HG03135 (cell line): Measurements from ENCODE around the gene ARPC3.
A peak's percentile ranks its signal among the peaks of the same experiment; 100 is the strongest.
"Not testable (repeated sequence)": the region's sequence is repeated elsewhere in the genome, so short reads cannot be mapped to it uniquely, and the experiment has no call there.

Experiments
- ATAC-seq: cut with Tn5 transposase; IDR thresholded peaks from one replicate; pipeline ENCODE4 v1.9.1; 2021; ENCODE audit warnings: mild to moderate bottlenecking, moderate library complexity; ENCODE audit not compliant: unreplicated experiment

ARPC3 gene

GRCh38 chr12:110449799-110450497, at the start of gene ARPC3:
Gene ARPC3, minus strand, starts transcription at chr12:110450337. Its CDS starts 77 bp downstream, at chr12:110450260.
- ATAC-seq: peak; percentile 86

- no peak for ATAC-seq
Measured at GRCh38 chr12:110498984-110499706, 49.0 kb upstream of the ARPC3 start.

DNA sequence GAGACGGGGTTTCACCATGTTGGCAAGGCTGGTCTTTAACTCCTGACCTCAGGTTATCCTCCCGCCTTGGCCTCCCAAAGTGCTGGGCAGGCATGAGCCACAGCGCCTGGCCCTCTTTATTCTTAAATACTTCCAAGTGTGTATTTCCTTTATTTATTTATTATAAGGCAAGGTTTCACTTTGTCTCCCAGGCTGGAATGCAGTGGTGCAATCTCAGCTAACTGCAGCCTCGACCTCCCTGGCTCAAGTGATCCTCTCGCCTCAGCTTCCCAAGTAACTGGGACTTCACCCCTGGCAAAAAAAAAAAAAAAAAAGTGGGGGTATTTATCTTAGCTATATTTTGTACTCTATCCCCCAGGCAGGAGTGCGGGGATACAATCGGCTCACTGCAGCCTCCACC, 25.3 kb upstream of the ARPC3 start:
- no peak for ATAC-seq

DNA sequence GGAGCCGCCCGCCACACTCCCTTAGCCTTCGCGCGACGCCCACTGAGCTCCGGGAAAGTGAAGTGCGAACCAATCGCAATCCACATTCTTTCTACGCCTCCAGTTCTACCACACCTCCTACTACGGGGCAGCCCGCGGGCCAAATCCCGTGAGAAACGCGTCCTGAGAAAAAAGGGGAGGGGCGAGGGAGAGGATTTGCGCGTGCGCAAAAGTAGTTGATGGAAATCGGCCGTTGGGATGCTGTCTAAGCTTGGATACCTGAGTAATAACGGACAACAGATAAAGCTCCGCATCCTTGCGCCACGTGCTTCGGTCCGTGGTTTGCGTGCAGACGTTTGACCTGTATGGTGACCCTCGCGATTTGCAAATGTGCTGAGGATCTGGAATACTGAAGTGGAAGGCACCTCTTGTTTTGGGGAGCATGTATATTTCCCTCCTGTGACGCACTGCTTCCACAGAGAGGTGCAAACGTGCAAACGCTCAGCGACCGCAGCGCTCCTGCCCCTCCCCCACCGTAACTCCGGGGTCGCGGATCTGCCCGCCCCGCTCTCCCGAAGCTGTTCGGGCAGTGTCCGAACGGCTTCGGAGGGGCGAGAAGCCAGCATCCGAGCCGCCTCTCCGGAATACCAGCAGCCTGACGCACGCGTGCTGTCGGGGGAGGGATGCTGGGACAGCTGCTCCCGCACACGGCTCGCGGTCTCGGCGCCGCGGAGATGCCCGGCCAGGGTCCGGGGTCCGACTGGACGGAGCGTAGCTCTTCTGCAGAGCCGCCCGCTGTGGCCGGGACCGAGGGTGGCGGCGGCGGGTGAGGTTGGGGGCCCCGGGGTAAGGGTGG, 18.3 kb upstream of the ARPC3 start, which contains the start of the genes FAM216A and GPN3:
TSS of gene FAM216A (plus strand) at position 632 of the 835 bp plus-strand sequence. CDS start at position 663, 31 bp downstream.
TSS of gene GPN3 (minus strand) at position 44 of the 835 bp plus-strand sequence. CDS start 54 bp downstream, outside the sequence.
- ATAC-seq: peak; percentile 72

GRCh38 chr12:110467847-110468213, 17.7 kb upstream of the ARPC3 start:
- ATAC-seq: no peak

- ATAC-seq: no peak
Measured at GRCh38 chr12:110466791-110467190, 16.7 kb upstream of the ARPC3 start.

GRCh38 chr12:110465765-110466164, 15.6 kb upstream of the ARPC3 start:
- not testable (repeated sequence) for ATAC-seq

DNA sequence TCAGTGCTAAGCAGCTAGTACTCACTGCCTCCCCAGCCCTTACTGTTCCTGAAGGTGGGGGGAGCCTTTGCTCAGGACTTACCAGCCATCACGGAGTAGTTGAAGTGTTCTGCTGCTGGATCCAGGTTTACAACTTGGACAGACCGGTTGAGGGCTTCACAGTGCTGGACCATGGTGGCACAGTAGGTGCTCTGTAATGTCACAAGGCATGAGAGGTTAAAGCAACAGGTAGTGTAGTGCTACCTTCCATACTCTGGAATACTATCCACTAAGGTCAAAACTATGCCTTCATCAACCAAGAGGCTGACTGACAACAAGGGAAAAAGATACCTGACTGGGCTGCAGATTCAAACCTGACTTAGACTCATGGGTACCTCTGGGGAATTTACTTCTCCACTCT, 14.9 kb upstream of the ARPC3 start:
- no peak for ATAC-seq

DNA sequence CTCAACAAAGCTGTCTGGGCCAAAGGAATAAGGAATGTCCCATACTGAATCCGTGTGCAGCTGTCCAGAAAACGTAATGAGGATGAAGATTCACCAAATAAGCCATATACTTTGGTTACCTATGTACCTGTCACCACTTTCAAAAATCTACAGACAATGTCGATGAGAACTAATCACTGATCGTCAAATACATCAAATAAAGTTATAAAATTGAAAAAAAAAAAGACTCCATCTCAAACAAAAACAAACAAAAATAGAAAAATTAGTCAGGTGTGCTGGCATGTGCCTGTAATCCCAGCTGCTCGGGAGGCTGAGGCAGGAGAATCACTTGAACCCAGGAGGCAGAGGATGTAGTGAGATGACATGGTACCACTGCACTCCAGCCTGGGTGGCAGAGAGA, 11.1 kb upstream of the ARPC3 start:
- ATAC-seq: not testable (repeated sequence)

- no peak for ATAC-seq
Measured at GRCh38 chr12:110458756-110459155, 8.6 kb upstream of the ARPC3 start.

DNA sequence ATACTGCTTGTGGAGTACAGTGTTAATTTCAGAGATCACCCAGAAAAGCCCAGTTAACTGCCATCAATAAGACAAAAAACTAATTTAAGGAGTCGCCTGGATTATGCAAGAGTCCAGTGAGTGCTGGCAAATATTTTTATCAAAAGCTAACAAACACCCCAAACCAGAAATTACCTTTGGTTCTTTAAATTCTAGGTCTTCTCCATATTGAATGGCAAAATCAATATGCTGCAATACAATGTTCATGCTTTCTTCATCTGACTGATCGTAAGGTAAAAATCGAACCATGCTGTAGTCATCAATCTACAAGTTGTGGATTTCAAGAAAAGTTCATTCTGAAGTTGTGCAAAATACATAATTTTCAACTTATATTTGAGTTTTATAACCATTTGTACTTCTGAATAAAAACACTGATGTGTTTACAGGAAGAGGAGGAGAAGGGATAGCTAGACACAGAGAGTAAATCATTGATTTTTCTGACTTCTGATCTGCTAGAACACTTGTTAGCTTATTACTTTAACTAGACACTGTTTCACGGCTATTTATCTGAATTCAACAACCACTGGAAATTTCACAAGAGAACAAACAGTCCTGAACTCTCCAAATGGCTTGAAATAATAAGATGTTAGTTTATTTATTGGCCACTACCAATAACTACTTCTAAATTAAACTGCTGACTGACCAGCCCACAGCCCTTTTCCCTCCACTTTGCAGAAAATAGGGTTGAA, 3.6 kb upstream of the ARPC3 start:
- ATAC-seq: no peak

- ATAC-seq: no peak
Measured at GRCh38 chr12:110451263-110451662, 1.1 kb upstream of the ARPC3 start.

- ATAC-seq: no peak
Measured at GRCh38 chr12:110444455-110444854, 5.7 kb downstream of the ARPC3 start.

- ATAC-seq: no peak
Measured at GRCh38 chr12:110436231-110436630, 13.9 kb downstream of the ARPC3 start.

DNA sequence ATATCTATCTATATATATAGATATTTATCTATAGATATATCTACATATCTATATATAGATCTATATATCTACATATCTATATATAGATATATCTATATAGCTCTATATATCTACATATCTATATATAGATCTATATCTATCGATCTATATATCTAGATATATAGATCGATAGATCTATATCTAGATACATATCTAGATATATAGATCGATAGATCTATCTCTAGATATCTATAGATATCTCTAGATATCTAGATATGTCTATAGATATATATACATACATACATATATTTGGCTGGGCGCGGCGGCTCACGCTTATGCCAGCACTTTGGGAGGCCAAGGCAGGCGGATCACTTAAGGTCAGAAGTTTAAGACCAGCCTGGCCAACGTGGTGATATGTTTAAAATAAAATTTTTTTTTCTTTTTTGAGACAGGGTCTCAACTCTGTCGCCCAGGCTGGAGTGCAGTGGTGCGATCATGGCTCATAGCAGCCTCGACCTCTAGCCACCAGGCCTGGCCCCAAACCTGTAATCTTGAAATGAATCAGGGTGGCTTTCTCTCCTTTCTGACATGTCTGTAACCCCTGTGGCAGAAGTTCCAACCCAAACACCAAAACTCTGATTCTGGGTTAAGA, 18.1 kb downstream of the ARPC3 start:
- ATAC-seq: peak; percentile 33

GRCh38 chr12:110429676-110430075, 20.5 kb downstream of the ARPC3 start:
- not testable (repeated sequence) for ATAC-seq

DNA sequence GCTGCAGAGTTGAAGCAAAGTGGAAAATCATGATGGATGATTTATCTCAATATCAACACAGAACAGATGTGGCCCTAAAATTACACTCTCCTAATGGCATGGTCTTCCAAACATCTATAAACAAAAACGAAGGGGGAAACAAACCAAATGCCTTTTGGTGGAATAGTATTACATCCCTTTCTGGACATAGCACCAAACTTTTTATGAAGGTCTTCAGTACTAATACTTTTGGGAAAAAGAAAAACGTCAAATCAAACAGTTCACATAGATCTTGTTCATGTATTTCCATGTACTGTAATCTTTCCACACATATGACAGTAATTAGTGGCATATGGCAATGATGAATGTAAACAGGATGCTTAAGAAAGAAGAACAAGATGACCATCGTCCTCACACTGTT, 23.7 kb downstream of the ARPC3 start:
- ATAC-seq: no peak

DNA sequence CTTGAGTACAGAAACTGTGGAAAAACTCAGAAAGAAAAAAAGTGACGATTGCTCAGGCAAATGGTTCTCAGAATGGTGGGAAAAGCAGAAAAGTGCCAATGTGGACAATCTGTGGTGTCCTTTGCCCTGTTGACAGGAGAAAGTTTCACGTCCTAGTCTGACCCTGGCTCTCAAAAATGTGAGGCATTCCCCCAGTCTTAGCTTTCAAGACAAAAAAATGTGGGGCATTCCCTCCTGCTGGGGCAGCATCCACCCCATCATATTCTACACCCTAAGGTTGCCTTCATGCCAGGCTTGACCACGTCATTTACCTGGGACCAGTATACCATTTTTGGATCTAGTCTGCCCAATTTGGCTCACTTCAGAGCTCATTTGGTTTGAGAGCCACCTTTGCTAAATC, 25.9 kb downstream of the ARPC3 start:
- no peak for ATAC-seq

- no peak for ATAC-seq
Measured at GRCh38 chr12:110421701-110422100, 28.4 kb downstream of the ARPC3 start.

- no peak for ATAC-seq
Measured at GRCh38 chr12:110421159-110421661, 28.9 kb downstream of the ARPC3 start.
